Mucosa of descending colon (tissue), 3 donors: Measurements from ENCODE around the gene INHBE. TPM values are rescaled to one million over a fixed set of nuclear protein-coding genes. Genes with fewer than 3 reads are reported as not detected.

Experiments used
- total RNA-seq, 3 donors: library from RNA; stranded (reverse); fragmentation: NEBNext Ultra II Directional in 2 of 3; extraction: Animal tissue kit (Norgen Biotek cat#: 25700) in 2 of 3; gene quantifications; one replicate each; pipeline versions ENCODE4 v1.2.1 to v1.2.4, GENCODE V29; 2021 to 2023
- donor health status: DM: no; HTN: no; CAD: no; lungs with moderate emphysema.
- donor health status: DM: no; HTN: no; CAD: no.
- donor health status: DM: no; HTN: yes; CAD: no.

INHBE gene
- total RNA-seq, 3 donors from 2014 or later, result not detected

Other genes with a start within 250 kb of the INHBE start
- under 1 TPM in 1 of 3 donors, not detected in 2; 0.25 TPM for gene NXPH4, start 238.5 kb upstream of the INHBE start, total RNA-seq
- gene SHMT2, start 225.6 kb upstream of the INHBE start, total RNA-seq, result 10 to 100 TPM; 34.7 to 67.4 (median 40.9) TPM
- 1 to 10 TPM; 2.4 to 4.3 (median 3.3) TPM for gene STAC3, start 204.1 kb upstream of the INHBE start, total RNA-seq
- gene R3HDM2, start 24.3 kb upstream of the INHBE start, total RNA-seq, result 10 to 100 TPM; 43.9 to 80.8 (median 80.6) TPM
- gene INHBC, start 20.5 kb upstream of the INHBE start, total RNA-seq, result not detected
- 1 to 10 TPM in 2 of 3 donors, under 1 TPM in 1; 0.46 to 2.0 (median 1.9) TPM for gene GLI1, start 4.5 kb downstream of the INHBE start, total RNA-seq
- gene ARHGAP9, start 24.6 kb downstream of the INHBE start, total RNA-seq, result 10 to 100 TPM in 2 of 3 donors, 1 to 10 TPM in 1; 8.8 to 18.5 (median 15.0) TPM
- gene MARS1, start 32.8 kb downstream of the INHBE start, total RNA-seq, result 100 to 1,000 TPM in 1 of 3 donors, 10 to 100 TPM in 2; 63.7 to 117 (median 94.7) TPM
- gene DDIT3, start 65.2 kb downstream of the INHBE start, total RNA-seq, result 10 to 100 TPM; 14.1 to 36.4 (median 19.1) TPM
- 100 to 1,000 TPM; 116 to 137 (median 120) TPM for gene MBD6, start 67.5 kb downstream of the INHBE start, total RNA-seq
- 100 to 1,000 TPM; 138 to 140 (median 140) TPM for gene DCTN2, start 91.9 kb downstream of the INHBE start, total RNA-seq
- 1 to 10 TPM in 2 of 3 donors, under 1 TPM in 1; 0.61 to 9.1 (median 1.2) TPM for gene KIF5A, start 94.7 kb downstream of the INHBE start, total RNA-seq
- 10 to 100 TPM; 39.0 to 55.5 (median 54.2) TPM for gene PIP4K2C, start 135.9 kb downstream of the INHBE start, total RNA-seq
- gene DTX3, start 149.5 kb downstream of the INHBE start, total RNA-seq, result 10 to 100 TPM in 1 of 3 donors, 1 to 10 TPM in 2; 4.3 to 65.5 (median 7.0) TPM
- 100 to 1,000 TPM in 1 of 3 donors, 10 to 100 TPM in 1, 1 to 10 TPM in 1; 5.0 to 129 (median 11.0) TPM for gene ARHGEF25, start 156.1 kb downstream of the INHBE start, total RNA-seq
- 1 to 10 TPM in 1 of 3 donors, under 1 TPM in 2; 0.64 to 2.2 (median 0.65) TPM for gene B4GALNT1, start 177.9 kb downstream of the INHBE start, total RNA-seq
- 100 to 1,000 TPM; 230 to 282 (median 282) TPM for gene OS9, start 238.8 kb downstream of the INHBE start, total RNA-seq